OCI-LY1 (cell line): Measurements from ENCODE around the gene ADAMTS17.

Experiments
- H2AFZ ChIP-seq: fragments of 200-600 bp; sonication (generic), shearing (Covaris generic); 2 replicates; pipeline ENCODE4 v1.6.0; 2014; ENCODE audit warnings: antibody characterized with exemption, mild to moderate bottlenecking, low read length
- H3F3A ChIP-seq: fragments of 200-600 bp; sonication (generic), shearing (Covaris generic); 2 replicates; pipeline ENCODE4 v1.6.0; 2014; ENCODE audit warnings: mild to moderate bottlenecking, antibody characterized with exemption, low read length, moderate library complexity; ENCODE audit not compliant: insufficient read depth
- H3K27ac ChIP-seq: fragments of 200-600 bp; sonication (generic); 2 replicates; pipeline ENCODE4 v1.5.1; 2014; ENCODE audit warnings: low read length, mixed run types, mild to moderate bottlenecking, low read depth; ENCODE audit not compliant: poor library complexity, severe bottlenecking
- H3K27me3 ChIP-seq: fragments of 200-600 bp; sonication (generic); 2 replicates; pipeline ENCODE4 v1.6.0; 2014; ENCODE audit warnings: antibody characterized with exemption, mild to moderate bottlenecking, low read length, moderate library complexity; ENCODE audit not compliant: insufficient read depth
- H3K36me3 ChIP-seq: fragments of 200-600 bp; sonication (generic); 2 replicates; pipeline ENCODE4 v1.6.1; 2014; ENCODE audit warnings: mild to moderate bottlenecking, antibody characterized with exemption, low read length, moderate library complexity, mixed read lengths; ENCODE audit not compliant: insufficient read depth
- H3K4me1 ChIP-seq: fragments of 200-600 bp; sonication (generic); 2 replicates; pipeline ENCODE4 v1.5.1; 2014; ENCODE audit warnings: mild to moderate bottlenecking, low read length, moderate library complexity; ENCODE audit not compliant: insufficient read depth, severe bottlenecking
- H3K4me2 ChIP-seq: fragments of 200-600 bp; sonication (generic), shearing (Covaris generic); 2 replicates; pipeline ENCODE4 v1.6.1; 2014; ENCODE audit warnings: low read length
- H3K4me3 ChIP-seq: fragments of 200-600 bp; sonication (generic); 2 replicates; pipeline ENCODE4 v1.5.1; 2014; ENCODE audit warnings: low read length, low read depth, mild to moderate bottlenecking, mixed read lengths; ENCODE audit not compliant: poor library complexity, severe bottlenecking
- H3K79me2 ChIP-seq: fragments of 200-600 bp; shearing (Covaris generic); 2 replicates; pipeline ENCODE4 v1.6.1; 2016; ENCODE audit warnings: mixed run types, low read length, mixed read lengths; ENCODE audit not compliant: insufficient read depth
- H3K9ac ChIP-seq: fragments of 200-600 bp; sonication (generic), shearing (Covaris generic); 2 replicates; pipeline ENCODE4 v1.6.1; 2014; ENCODE audit warnings: mild to moderate bottlenecking, low read length, mixed read lengths
- H3K9me2 ChIP-seq: fragments of 200-600 bp; sonication (generic), shearing (Covaris generic); 2 replicates; pipeline ENCODE4 v1.6.1; 2014; ENCODE audit warnings: low read depth, mild to moderate bottlenecking, low read length, mixed read lengths
- H3K9me3 ChIP-seq: fragments of 200-600 bp; shearing (Covaris generic); 2 replicates; pipeline ENCODE4 v1.6.1; 2014; ENCODE audit warnings: low read length, mixed read lengths
- H4K20me1 ChIP-seq: fragments of 200-600 bp; sonication (generic), shearing (Covaris generic); 2 replicates; pipeline ENCODE4 v1.6.0; 2016; ENCODE audit warnings: mild to moderate bottlenecking, low read length; ENCODE audit not compliant: insufficient read depth
- CTCF ChIP-seq: fragments of 200-600 bp; sonication (generic), shearing (Covaris generic); IDR thresholded peaks from 2 replicates; pipeline ENCODE4 v1.5.1; 2017; ENCODE audit warnings: mild to moderate bottlenecking, antibody characterized with exemption, low read length, moderate library complexity, mixed read lengths
- EZH2 ChIP-seq: fragments of 200-600 bp; sonication (generic), shearing (Covaris generic); IDR thresholded peaks from 2 replicates; pipeline ENCODE4 v1.8.0; 2017; ENCODE audit warnings: borderline replicate concordance, mixed run types, mild to moderate bottlenecking, antibody characterized with exemption, low read length, moderate library complexity, mixed read lengths

The ADAMTS17 gene

GRCh38 chr15:100052716-100053473 is 288.9 kb downstream of the ADAMTS17 start:
- no peaks in the 10 kb centered on the region for H3K9me2 ChIP-seq
- no peak overlapping the region for H3K4me2 ChIP-seq
- H3K9ac ChIP-seq: no peak overlapping the region
- no peaks in the 10 kb centered on the region for H3K4me1 ChIP-seq
- H4K20me1 ChIP-seq: no peaks in the 10 kb centered on the region
- H3K36me3 ChIP-seq: no peaks in the 10 kb centered on the region
- no peak overlapping the region for H3K4me3 ChIP-seq
- H2AFZ ChIP-seq: no peak overlapping the region
- H3K27me3 ChIP-seq: peaks cover 7% of the 10 kb centered on the region; the same call in 1 of the 2 replicates
- H3K79me2 ChIP-seq: no peaks in the 10 kb centered on the region
- H3F3A ChIP-seq: no peaks in the 10 kb centered on the region
- TF ChIP-seq CTCF: no peak
- no peak for TF ChIP-seq EZH2
- no peaks in the 10 kb centered on the region for H3K9me3 ChIP-seq
- no peak overlapping the region for H3K27ac ChIP-seq

GRCh38 chr15:100050877-100051786 is 290.6 kb downstream of the ADAMTS17 start:
- TF ChIP-seq EZH2 (no peak), CTCF (no peak)

GRCh38 chr15:100049936-100050876 is 291.6 kb downstream of the ADAMTS17 start:
- Histone ChIP-seq H2AFZ (no peak overlapping the region), H3K4me2 (no peak overlapping the region)

More at GRCh38 chr15:100050877-100051786, 290.6 kb downstream of the ADAMTS17 start:
- no peak overlapping the region for H2AFZ ChIP-seq
- H3K79me2 ChIP-seq: no peaks in the 10 kb centered on the region
- no peak overlapping the region for H3K9ac ChIP-seq
- H3K9me3 ChIP-seq: no peaks in the 10 kb centered on the region
- no peaks in the 10 kb centered on the region for H3K36me3 ChIP-seq
- H3K4me2 ChIP-seq: no peak overlapping the region
- H3K4me3 ChIP-seq: no peak overlapping the region
- H3K9me2 ChIP-seq: no peaks in the 10 kb centered on the region
- H3K27me3 ChIP-seq: peaks cover 7% of the 10 kb centered on the region; the same call in 1 of the 2 replicates
- H3K27ac ChIP-seq: no peak overlapping the region
- no peaks in the 10 kb centered on the region for H3F3A ChIP-seq
- H3K4me1 ChIP-seq: no peaks in the 10 kb centered on the region
- H4K20me1 ChIP-seq: no peaks in the 10 kb centered on the region

More at GRCh38 chr15:100049936-100050876, 291.6 kb downstream of the ADAMTS17 start:
- Histone ChIP-seq H3K27ac (no peak overlapping the region), H3K9me2 (no peaks in the 10 kb centered on the region), H3K27me3 (peaks cover 7% of the 10 kb centered on the region; the same call in 1 of the 2 replicates), H3K36me3 (no peaks in the 10 kb centered on the region), H3K4me3 (no peak overlapping the region), H3K9ac (no peak overlapping the region), H3F3A (no peaks in the 10 kb centered on the region), H4K20me1 (no peaks in the 10 kb centered on the region), H3K9me3 (no peaks in the 10 kb centered on the region), H3K79me2 (no peaks in the 10 kb centered on the region), H3K4me1 (no peaks in the 10 kb centered on the region)
- TF ChIP-seq CTCF (no peak), EZH2 (no peak)
